Measurements from ENCODE around the gene HOXC12. TPM values are rescaled to one million over a fixed set of nuclear protein-coding genes. Genes with fewer than 3 reads are reported as not detected.

The HOXC12 gene
- total RNA-seq, 1 experiment from 2014 or later = not detected

- no peak for DNase-seq (ENCODE audit: low spot score)
These were observed 1.7 kb downstream of the HOXC12 start for GRCh38 chr12:53956251-53956887.

- DNase-seq (ENCODE audit: low spot score) = no peak
These were observed 2.3 kb downstream of the HOXC12 start for GRCh38 chr12:53956914-53957536.

GRCh38 chr12:53958128-53958527 lies 3.4 kb downstream of the HOXC12 start:
- no peak for DNase-seq (ENCODE audit: low spot score)

- no peak for DNase-seq (ENCODE audit: low spot score)
These were observed 4.6 kb downstream of the HOXC12 start for GRCh38 chr12:53959314-53959713.

GRCh38 chr12:53960187-53961024 lies 5.7 kb downstream of the HOXC12 start:
- DNase-seq (ENCODE audit: low spot score) = no peak

- no peak for DNase-seq (ENCODE audit: low spot score)
These were observed 6.5 kb downstream of the HOXC12 start for GRCh38 chr12:53961025-53961761.

- no peak for DNase-seq (ENCODE audit: low spot score)
These were observed 8.3 kb downstream of the HOXC12 start for GRCh38 chr12:53963005-53963404.

- DNase-seq (ENCODE audit: low spot score) = no peak
These were observed 9.0 kb downstream of the HOXC12 start for GRCh38 chr12:53963434-53964314.

- DNase-seq (ENCODE audit: low spot score) = no peak
These were observed 9.6 kb downstream of the HOXC12 start for GRCh38 chr12:53964315-53964713.

GRCh38 chr12:53965281-53966084 lies 10.8 kb downstream of the HOXC12 start:
- peak; percentile 40 for DNase-seq (ENCODE audit: low spot score)

GRCh38 chr12:53966085-53966384 lies 11.3 kb downstream of the HOXC12 start:
- DNase-seq (ENCODE audit: low spot score) = peak; percentile 26

GRCh38 chr12:53966385-53967133 lies 11.9 kb downstream of the HOXC12 start:
- no peak for DNase-seq (ENCODE audit: low spot score)

- DNase-seq (ENCODE audit: low spot score) = peak; percentile 69
These were observed 12.8 kb downstream of the HOXC12 start for GRCh38 chr12:53967421-53967925.

GRCh38 chr12:53968214-53969127 lies 13.8 kb downstream of the HOXC12 start:
- peak; percentile 25 for DNase-seq (ENCODE audit: low spot score)

- DNase-seq (ENCODE audit: low spot score) = no peak
These were observed 15.0 kb downstream of the HOXC12 start for GRCh38 chr12:53969588-53970259.

- no peak for DNase-seq (ENCODE audit: low spot score)
These were observed 15.7 kb downstream of the HOXC12 start for GRCh38 chr12:53970451-53970850.

- DNase-seq (ENCODE audit: low spot score) = no peak
These were observed 16.4 kb downstream of the HOXC12 start for GRCh38 chr12:53971129-53971528.

- no peak for DNase-seq (ENCODE audit: low spot score)
These were observed 17.0 kb downstream of the HOXC12 start for GRCh38 chr12:53971686-53972085.
